ENCODE data around the gene KIF26B. TPM values are rescaled to one million over a fixed set of nuclear protein-coding genes. Genes with fewer than 3 reads are reported as not detected.

The KIF26B gene
- total RNA-seq, 2 donors from 2014 or later, result 0.30 to 0.35 TPM

DNA sequence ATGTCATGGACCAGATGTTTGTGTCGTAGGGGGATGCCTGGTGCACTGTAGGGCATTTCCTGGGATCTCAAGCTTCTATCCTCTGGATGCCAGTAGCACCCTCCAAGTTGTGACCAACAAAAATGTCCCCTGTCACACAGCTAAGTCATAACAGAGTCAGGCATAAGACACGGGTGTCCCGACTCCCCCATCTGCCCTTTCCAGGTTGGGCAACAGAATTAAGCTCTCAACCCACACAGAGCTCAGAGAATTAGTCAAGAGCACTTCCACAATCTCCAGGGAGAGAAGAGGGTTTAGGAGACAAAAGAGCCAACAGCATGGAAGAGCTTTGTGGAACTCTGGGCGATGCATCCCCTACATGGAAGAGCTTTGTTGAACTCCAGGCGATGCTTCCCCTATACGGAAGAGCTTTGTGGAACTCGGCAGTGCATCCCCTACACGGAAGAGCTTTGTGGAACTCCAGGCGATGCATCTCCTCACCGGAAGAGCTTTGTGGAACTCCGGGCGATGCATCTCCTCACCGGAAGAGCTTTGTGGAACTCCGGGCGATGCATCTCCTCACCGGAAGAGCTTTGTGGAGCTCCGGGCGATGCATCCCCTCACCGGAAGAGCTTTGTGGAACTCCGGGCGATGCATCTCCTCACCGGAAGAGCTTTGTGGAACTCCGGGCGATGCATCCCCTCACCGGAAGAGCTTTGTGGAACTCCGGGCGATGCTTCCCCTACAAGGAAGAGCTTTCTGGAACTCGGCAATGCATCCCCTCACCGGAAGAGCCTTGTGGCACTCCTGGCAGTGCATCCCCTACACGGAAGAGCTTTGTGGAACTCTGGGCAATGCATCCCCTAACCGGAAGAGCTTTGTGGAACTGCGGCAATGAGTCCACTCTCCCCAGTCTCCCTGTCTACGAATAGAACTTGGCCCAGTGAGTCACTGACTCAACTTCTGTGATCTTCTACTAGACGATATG, 422.7 kb downstream of the KIF26B start:
- no peak for DNase-seq
- no peak overlapping the region for H3K9ac ChIP-seq (ENCODE audit: low read depth in 2 of 2, low read length in 2 of 2)
- intact Hi-C loops (cut with DNase I), result no loop called here
- no peaks in the 10 kb centered on the region for H3K4me1 ChIP-seq
- no peak overlapping the region for H3K4me3 ChIP-seq
- no peaks in the 10 kb centered on the region for H3K27me3 ChIP-seq
- no peaks in the 10 kb centered on the region for H3K9me3 ChIP-seq
- no peaks in the 10 kb centered on the region for H3K36me3 ChIP-seq
- TF ChIP-seq, protein P1, sequence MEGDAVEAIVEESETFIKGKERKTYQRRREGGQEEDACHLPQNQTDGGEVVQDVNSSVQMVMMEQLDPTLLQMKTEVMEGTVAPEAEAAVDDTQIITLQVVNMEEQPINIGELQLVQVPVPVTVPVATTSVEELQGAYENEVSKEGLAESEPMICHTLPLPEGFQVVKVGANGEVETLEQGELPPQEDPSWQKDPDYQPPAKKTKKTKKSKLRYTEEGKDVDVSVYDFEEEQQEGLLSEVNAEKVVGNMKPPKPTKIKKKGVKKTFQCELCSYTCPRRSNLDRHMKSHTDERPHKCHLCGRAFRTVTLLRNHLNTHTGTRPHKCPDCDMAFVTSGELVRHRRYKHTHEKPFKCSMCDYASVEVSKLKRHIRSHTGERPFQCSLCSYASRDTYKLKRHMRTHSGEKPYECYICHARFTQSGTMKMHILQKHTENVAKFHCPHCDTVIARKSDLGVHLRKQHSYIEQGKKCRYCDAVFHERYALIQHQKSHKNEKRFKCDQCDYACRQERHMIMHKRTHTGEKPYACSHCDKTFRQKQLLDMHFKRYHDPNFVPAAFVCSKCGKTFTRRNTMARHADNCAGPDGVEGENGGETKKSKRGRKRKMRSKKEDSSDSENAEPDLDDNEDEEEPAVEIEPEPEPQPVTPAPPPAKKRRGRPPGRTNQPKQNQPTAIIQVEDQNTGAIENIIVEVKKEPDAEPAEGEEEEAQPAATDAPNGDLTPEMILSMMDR (IDR thresholded peaks at IDR 0.05), result no peak
- H3K27ac ChIP-seq, result no peak overlapping the region

DNA sequence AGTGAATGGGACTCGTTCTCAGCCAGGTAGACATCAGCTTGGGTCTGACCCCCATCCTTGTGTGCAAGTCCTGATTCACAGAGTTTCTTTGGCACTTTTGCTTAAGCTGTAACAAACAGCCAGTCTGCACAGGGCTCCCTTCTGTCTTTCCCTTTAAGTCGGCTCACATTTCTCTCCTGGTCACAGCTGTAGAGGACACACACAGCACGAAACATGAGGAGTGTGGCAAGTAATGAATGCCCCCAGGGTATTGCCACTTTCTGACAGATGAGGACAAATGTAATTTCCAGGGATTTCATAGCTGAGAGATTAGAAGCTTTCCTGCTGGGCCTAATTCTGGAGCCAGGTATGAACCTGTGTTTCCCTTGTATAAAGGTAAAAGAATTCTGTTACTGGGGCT, 423.5 kb downstream of the KIF26B start:
- Histone ChIP-seq H3K4me3 (no peak overlapping the region), H3K27me3 (no peaks in the 10 kb centered on the region), H3K9me3 (no peaks in the 10 kb centered on the region), H3K9ac (ENCODE audit: low read depth in 2 of 2, low read length in 2 of 2) (no peak overlapping the region), H3K27ac (no peak overlapping the region), H3K4me1 (no peaks in the 10 kb centered on the region), H3K36me3 (no peaks in the 10 kb centered on the region)
- TF ChIP-seq, protein P1 (IDR thresholded peaks at IDR 0.05), result no peak
- DNase-seq, result no peak
- intact Hi-C loops (cut with DNase I), result no loop called here

DNA sequence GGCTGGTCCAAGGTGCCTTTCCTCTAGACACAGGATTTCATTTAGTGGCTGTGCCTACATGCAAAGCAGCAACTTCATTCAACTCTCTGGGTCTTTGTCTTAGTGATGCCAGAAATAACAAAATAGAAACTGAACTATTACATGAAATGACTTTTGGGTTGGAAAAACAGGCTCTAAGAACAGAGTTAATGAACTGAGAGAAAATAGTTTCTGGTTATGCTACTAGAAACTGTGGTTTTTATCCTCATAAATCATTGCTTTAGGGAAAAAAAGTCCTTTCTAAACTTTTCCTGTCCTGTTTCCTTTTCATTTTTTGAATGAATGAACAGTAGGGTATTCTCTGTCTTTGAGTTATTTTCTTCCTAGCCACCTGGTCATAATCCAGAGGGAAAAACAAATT, 424.0 kb downstream of the KIF26B start:
- H3K4me1 ChIP-seq, result no peaks in the 10 kb centered on the region
- H3K9me3 ChIP-seq, result no peaks in the 10 kb centered on the region
- intact Hi-C loops (cut with DNase I), result no loop called here
- H3K4me3 ChIP-seq, result no peak overlapping the region
- H3K36me3 ChIP-seq, result no peaks in the 10 kb centered on the region
- no peaks in the 10 kb centered on the region for H3K27me3 ChIP-seq
- TF ChIP-seq, protein P1 (IDR thresholded peaks at IDR 0.05), result no peak
- H3K9ac ChIP-seq (ENCODE audit: low read depth in 2 of 2, low read length in 2 of 2), result no peak overlapping the region
- no peak overlapping the region for H3K27ac ChIP-seq
- no peak for DNase-seq

DNA sequence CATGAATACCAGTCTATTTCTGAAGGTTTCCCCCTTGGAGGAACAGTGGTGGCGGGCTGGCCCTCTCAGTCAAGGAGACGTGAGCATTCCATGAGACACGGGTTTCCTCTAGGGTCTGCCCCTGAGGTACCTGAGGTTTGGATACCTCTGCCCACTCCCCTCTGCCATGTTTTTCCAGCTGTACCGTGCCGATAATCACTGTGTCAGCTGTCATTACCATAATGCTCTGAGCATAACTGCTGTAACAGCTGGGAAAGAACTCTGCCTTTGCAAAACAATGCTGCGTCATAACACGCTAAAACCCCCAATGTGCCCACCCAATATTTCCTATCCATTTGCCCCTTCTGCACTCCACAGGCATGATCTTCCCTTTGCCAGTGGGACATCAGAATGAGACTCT, 425.1 kb downstream of the KIF26B start:
- intact Hi-C loops (cut with DNase I), result no loop called here
- H3K27me3 ChIP-seq, result no peaks in the 10 kb centered on the region
- H3K9ac ChIP-seq (ENCODE audit: low read depth in 2 of 2, low read length in 2 of 2), result no peak overlapping the region
- no peaks in the 10 kb centered on the region for H3K9me3 ChIP-seq
- H3K4me3 ChIP-seq, result no peak overlapping the region
- TF ChIP-seq, protein P1 (IDR thresholded peaks at IDR 0.05), result no peak
- no peaks in the 10 kb centered on the region for H3K4me1 ChIP-seq
- DNase-seq, result no peak
- H3K27ac ChIP-seq, result no peak overlapping the region
- no peaks in the 10 kb centered on the region for H3K36me3 ChIP-seq

DNA sequence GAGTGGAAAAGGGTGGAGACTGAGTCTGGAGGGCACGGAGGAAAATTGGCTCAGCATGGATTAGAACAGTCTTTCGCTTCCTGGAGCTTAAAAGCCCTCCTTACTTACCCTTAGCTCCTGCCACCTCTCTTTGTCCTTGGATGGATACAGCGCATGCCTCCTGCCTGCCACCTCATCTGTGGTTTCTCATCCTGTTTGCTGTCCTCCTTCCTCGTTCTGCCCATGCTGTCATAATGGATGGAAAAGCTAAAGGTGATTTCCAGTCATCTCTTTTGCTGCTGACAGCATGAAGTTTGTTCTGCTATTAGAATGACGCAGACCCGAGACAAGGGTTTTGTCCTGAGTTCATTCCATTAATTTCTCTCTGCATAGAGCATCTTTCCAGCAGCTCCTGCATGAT, 425.9 kb downstream of the KIF26B start:
- H3K36me3 ChIP-seq, result no peaks in the 10 kb centered on the region
- no peak overlapping the region for H3K4me3 ChIP-seq
- no peaks in the 10 kb centered on the region for H3K9me3 ChIP-seq
- no peak overlapping the region for H3K27ac ChIP-seq
- H3K27me3 ChIP-seq, result no peaks in the 10 kb centered on the region
- no peak overlapping the region for H3K9ac ChIP-seq (ENCODE audit: low read depth in 2 of 2, low read length in 2 of 2)
- intact Hi-C loops (cut with DNase I), result no loop called here
- no peaks in the 10 kb centered on the region for H3K4me1 ChIP-seq
- TF ChIP-seq, protein P1 (IDR thresholded peaks at IDR 0.05), result no peak
- DNase-seq, result no peak
